ENCODE measurements around the gene UBAC1.
A peak's percentile ranks its signal among the peaks of the same experiment; 100 is the strongest.

Gene UBAC1

GRCh38 chr9:135975834-135976233 is 14.7 kb upstream of the UBAC1 start:
- H3K9me2 ChIP-seq (replicated peaks; ENCODE audit: control insufficient read depth, low read length) = no peaks in the 10 kb centered on the region
- H3F3A ChIP-seq (ENCODE audit: control insufficient read depth, insufficient read depth) = no peaks in the 10 kb centered on the region
- H3K9me3 ChIP-seq (ENCODE audit: control insufficient read depth, insufficient read depth, low read length) = no peaks in the 10 kb centered on the region
- no peaks in the 10 kb centered on the region for H3K36me3 ChIP-seq (ENCODE audit: control insufficient read depth, low read length)
- H4K20me1 ChIP-seq (ENCODE audit: control insufficient read depth, insufficient read depth, low read depth, low read length) = no peaks in the 10 kb centered on the region
- H3K27ac ChIP-seq (ENCODE audit: low read depth, low read length) = no peak overlapping the region
- TF ChIP-seq CTCF (IDR thresholded peaks at IDR 0.05; ENCODE audit: low read depth, low read length, poor library complexity, severe bottlenecking) (no peak), EZH2phosphoT487 (IDR thresholded peaks at IDR 0.05; ENCODE audit: borderline replicate concordance, low read length) (no peak)
- H3K4me1 ChIP-seq (ENCODE audit: control insufficient read depth, low read length) = no peaks in the 10 kb centered on the region
- H3K4me2 ChIP-seq (ENCODE audit: low read length) = no peak overlapping the region
- no peaks in the 10 kb centered on the region for H3K27me3 ChIP-seq (ENCODE audit: control insufficient read depth, low read length)
- no peak overlapping the region for H3K4me3 ChIP-seq (ENCODE audit: low read length)
- no peaks in the 10 kb centered on the region for H3K79me2 ChIP-seq (ENCODE audit: control insufficient read depth, low read length)

GRCh38 chr9:135974220-135974573 is 13.0 kb upstream of the UBAC1 start:
- Histone ChIP-seq H3K79me2 (ENCODE audit: control insufficient read depth, low read length) (no peaks in the 10 kb centered on the region), H3F3A (ENCODE audit: control insufficient read depth, insufficient read depth) (no peaks in the 10 kb centered on the region), H3K9me2 (replicated peaks; ENCODE audit: control insufficient read depth, low read length) (no peaks in the 10 kb centered on the region), H3K4me2 (ENCODE audit: low read length) (no peak overlapping the region), H3K27me3 (ENCODE audit: control insufficient read depth, low read length) (peaks cover 9% of the 10 kb centered on the region), H3K27ac (ENCODE audit: low read depth, low read length) (no peak overlapping the region), H3K4me3 (ENCODE audit: low read length) (no peak overlapping the region), H3K4me1 (ENCODE audit: control insufficient read depth, low read length) (no peaks in the 10 kb centered on the region), H3K36me3 (ENCODE audit: control insufficient read depth, low read length) (no peaks in the 10 kb centered on the region), H4K20me1 (ENCODE audit: control insufficient read depth, insufficient read depth, low read depth, low read length) (no peaks in the 10 kb centered on the region), H3K9me3 (ENCODE audit: control insufficient read depth, insufficient read depth, low read length) (no peaks in the 10 kb centered on the region)
- peak; percentile 45 for TF ChIP-seq CTCF (IDR thresholded peaks at IDR 0.05; ENCODE audit: low read depth, low read length, poor library complexity, severe bottlenecking)
- no peak for TF ChIP-seq EZH2phosphoT487 (IDR thresholded peaks at IDR 0.05; ENCODE audit: borderline replicate concordance, low read length)

GRCh38 chr9:135973277-135974219 is 12.4 kb upstream of the UBAC1 start:
- Histone ChIP-seq H3K79me2 (ENCODE audit: control insufficient read depth, low read length) (no peaks in the 10 kb centered on the region), H3K4me3 (ENCODE audit: low read length) (no peak overlapping the region), H3K9me2 (replicated peaks; ENCODE audit: control insufficient read depth, low read length) (no peaks in the 10 kb centered on the region), H3K36me3 (ENCODE audit: control insufficient read depth, low read length) (no peaks in the 10 kb centered on the region), H3K27me3 (ENCODE audit: control insufficient read depth, low read length) (peaks cover 9% of the 10 kb centered on the region), H3K4me1 (ENCODE audit: control insufficient read depth, low read length) (no peaks in the 10 kb centered on the region), H3F3A (ENCODE audit: control insufficient read depth, insufficient read depth) (no peaks in the 10 kb centered on the region), H3K9me3 (ENCODE audit: control insufficient read depth, insufficient read depth, low read length) (no peaks in the 10 kb centered on the region), H3K27ac (ENCODE audit: low read depth, low read length) (no peak overlapping the region), H4K20me1 (ENCODE audit: control insufficient read depth, insufficient read depth, low read depth, low read length) (no peaks in the 10 kb centered on the region), H3K4me2 (ENCODE audit: low read length) (no peak overlapping the region)
- no peak for TF ChIP-seq CTCF (IDR thresholded peaks at IDR 0.05; ENCODE audit: low read depth, low read length, poor library complexity, severe bottlenecking)
- TF ChIP-seq EZH2phosphoT487 (IDR thresholded peaks at IDR 0.05; ENCODE audit: borderline replicate concordance, low read length) = no peak
